Stimulated activated CD4-positive, alpha-beta T cell treated with anti-CD3 and anti-CD28 coated beads, Interleukin-12 subunit alpha, Interleukin-12 subunit beta, amount 100 ng/mL, for 4 hours (primary cell): Measurements from ENCODE around the gene AIMP2.
"Not testable (repeated sequence)": the region's sequence is repeated elsewhere in the genome, so short reads cannot be mapped to it uniquely, and the experiment has no call there.

Experiments
- DNase-seq: peaks from one replicate; pipeline ENCODE4 v3.0.0-alpha.2; 2020

Gene AIMP2

GRCh38 chr7:6026820-6027311 lies 17.8 kb downstream of the AIMP2 start:
- DNase-seq, result no peak

- DNase-seq, result no peak
These were observed 18.8 kb downstream of the AIMP2 start for GRCh38 chr7:6027806-6028365.

GRCh38 chr7:6028563-6028962 lies 19.5 kb downstream of the AIMP2 start:
- no peak for DNase-seq

- DNase-seq, result no peak
These were observed 21.9 kb downstream of the AIMP2 start, which contains the start of gene ANKRD61 for GRCh38 chr7:6030988-6031387. Gene ANKRD61, plus strand, starts transcription at chr7:6031376. Its CDS starts 0 bp downstream, at chr7:6031376.

GRCh38 chr7:6031567-6031966 lies 22.5 kb downstream of the AIMP2 start:
- DNase-seq, result no peak

GRCh38 chr7:6032167-6032566 lies 23.1 kb downstream of the AIMP2 start:
- DNase-seq, result no peak

GRCh38 chr7:6032641-6033040 lies 23.6 kb downstream of the AIMP2 start:
- no peak for DNase-seq

GRCh38 chr7:6035165-6035564 lies 26.1 kb downstream of the AIMP2 start:
- no peak for DNase-seq

- DNase-seq, result no peak
These were observed 26.6 kb downstream of the AIMP2 start for GRCh38 chr7:6035686-6036085.

GRCh38 chr7:6049780-6050179 lies 40.7 kb downstream of the AIMP2 start:
- DNase-seq, result no peak

- DNase-seq, result not testable (repeated sequence)
These were observed 42.1 kb downstream of the AIMP2 start for GRCh38 chr7:6051185-6051584.

GRCh38 chr7:6056616-6057015 lies 47.5 kb downstream of the AIMP2 start:
- no peak for DNase-seq

- DNase-seq, result no peak
These were observed 48.5 kb downstream of the AIMP2 start for GRCh38 chr7:6057316-6058129.

GRCh38 chr7:6059941-6060340 lies 50.9 kb downstream of the AIMP2 start:
- DNase-seq, result not testable (repeated sequence)

GRCh38 chr7:6071406-6071805 lies 62.3 kb downstream of the AIMP2 start:
- no peak for DNase-seq
